MCF 10A (cell line): ENCODE results near the gene UBE2C. TPM values are rescaled to one million over a fixed set of nuclear protein-coding genes. Genes with fewer than 3 reads are reported as not detected.

Experiments used
- BruUV-seq: library from RNA; stranded (reverse); fragments of 400-500 nt; replicated peaks from 2 replicates; lab custom pipeline; 2021; lab: Mats Ljungman, UMichigan
- CTCF ChIA-PET: fragments of 300-600 bp; sonication (Branson Sonifier 250); formaldehyde crosslinking; extraction: SDS; loops from one replicate; lab custom pipeline; 2021; ENCODE audit warnings: antibody characterized with exemption, inconsistent platforms; lab: Yijun Ruan, JAX
- POLR2A ChIA-PET: fragments of 300-600, 350-650 bp; sonication (Branson Sonifier 250); formaldehyde crosslinking; extraction: SDS; loops from one replicate; lab custom pipeline; 2020; ENCODE audit warnings: antibody characterized with exemption, inconsistent platforms; lab: Yijun Ruan, JAX
- DNase-seq: peaks from one replicate; pipeline ENCODE4 v3.0.0-alpha.2; 2018; ENCODE audit not compliant: unreplicated experiment
- H3K27ac Mint-ChIP-seq: one replicate; pipeline ENCODE4 v1.8.0; 2022; ENCODE audit warnings: mild to moderate bottlenecking, low read depth, mixed read lengths; ENCODE audit not compliant: unreplicated experiment
- H3K27me3 Mint-ChIP-seq: one replicate; pipeline ENCODE4 v1.8.0; 2022; ENCODE audit warnings: mixed read lengths; ENCODE audit not compliant: insufficient read depth, unreplicated experiment
- H3K36me3 Mint-ChIP-seq: one replicate; pipeline ENCODE4 v1.8.0; 2022; ENCODE audit warnings: mild to moderate bottlenecking, moderate library complexity, mixed read lengths; ENCODE audit not compliant: insufficient read depth, unreplicated experiment
- H3K4me1 Mint-ChIP-seq: one replicate; pipeline ENCODE4 v1.8.0; 2022; ENCODE audit warnings: mixed read lengths; ENCODE audit not compliant: insufficient read depth, unreplicated experiment
- H3K4me3 Mint-ChIP-seq: one replicate; pipeline ENCODE4 v1.8.0; 2022; ENCODE audit warnings: mild to moderate bottlenecking, moderate library complexity, mixed read lengths; ENCODE audit not compliant: unreplicated experiment
- H3K9me3 Mint-ChIP-seq: one replicate; pipeline ENCODE4 v1.8.0; 2022; ENCODE audit warnings: mixed read lengths; ENCODE audit not compliant: unreplicated experiment
- intact Hi-C: fragments of 100-400 bp; cut with micrococcal nuclease; formaldehyde crosslinking; loops from 2 replicates; pipeline ENCODE4 v1.14.1; 2022
- total RNA-seq: library from RNA; stranded (reverse); gene quantifications from 2 replicates; pipeline ENCODE4 v1.2.3, GENCODE V29; 2022
- TF ChIP-seq, protein P1 (sequence below): fragments of 200-600 bp; IDR thresholded peaks from one replicate; pipeline ENCODE4 v1.8.0; 2022; ENCODE audit warnings: antibody characterized with exemption, mild to moderate bottlenecking; ENCODE audit not compliant: unreplicated experiment

UBE2C gene
- total RNA-seq, 1 experiment from 2014 or later, result 107 TPM

DNA sequence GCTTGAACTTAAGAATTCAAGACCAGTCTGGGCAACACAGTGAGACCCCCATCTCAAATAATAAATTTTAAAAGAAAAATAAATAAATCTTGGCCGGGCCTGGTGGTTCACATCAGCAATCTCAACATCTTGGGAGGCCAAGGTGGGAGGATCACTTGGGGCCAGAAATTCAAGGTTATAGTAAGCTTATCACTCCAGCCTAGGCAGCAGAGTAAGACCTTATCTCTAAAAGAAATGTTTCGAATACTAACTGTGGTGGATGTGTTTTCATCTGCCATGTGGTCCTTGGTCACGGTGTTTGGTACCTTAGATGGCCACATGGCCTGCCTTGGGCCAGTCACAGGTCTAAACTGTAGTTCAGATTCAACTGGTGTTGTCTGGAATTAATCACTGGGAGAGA is 5.8 kb downstream of the UBE2C start:
- Mint-ChIP-seq H3K27me3 (peaks cover 10% of the 10 kb centered on the region), H3K36me3 (no peaks in the 10 kb centered on the region), H3K9me3 (no peaks in the 10 kb centered on the region), H3K4me1 (peaks cover 30% of the 10 kb centered on the region), H3K4me3 (no peak overlapping the region), H3K27ac (no peak overlapping the region)
- intact Hi-C loops, result no loop called here
- POLR2A ChIA-PET, result interaction anchor here (1.0 to 3.6 kb wide), 4 partner anchors 13 to 757 kb away, joined by 3 to 21 read pairs (median 4); partner anchors contain the start of genes PCIF1 and SNX21
- BruUV-seq, result no TSS peak
- CTCF ChIA-PET, result interaction anchor here (0.6 to 0.7 kb wide), 2 partner anchors 500 to 605 kb away, joined by 3 read pairs; no protein-coding TSS in a partner anchor
- TF ChIP-seq, protein P1, sequence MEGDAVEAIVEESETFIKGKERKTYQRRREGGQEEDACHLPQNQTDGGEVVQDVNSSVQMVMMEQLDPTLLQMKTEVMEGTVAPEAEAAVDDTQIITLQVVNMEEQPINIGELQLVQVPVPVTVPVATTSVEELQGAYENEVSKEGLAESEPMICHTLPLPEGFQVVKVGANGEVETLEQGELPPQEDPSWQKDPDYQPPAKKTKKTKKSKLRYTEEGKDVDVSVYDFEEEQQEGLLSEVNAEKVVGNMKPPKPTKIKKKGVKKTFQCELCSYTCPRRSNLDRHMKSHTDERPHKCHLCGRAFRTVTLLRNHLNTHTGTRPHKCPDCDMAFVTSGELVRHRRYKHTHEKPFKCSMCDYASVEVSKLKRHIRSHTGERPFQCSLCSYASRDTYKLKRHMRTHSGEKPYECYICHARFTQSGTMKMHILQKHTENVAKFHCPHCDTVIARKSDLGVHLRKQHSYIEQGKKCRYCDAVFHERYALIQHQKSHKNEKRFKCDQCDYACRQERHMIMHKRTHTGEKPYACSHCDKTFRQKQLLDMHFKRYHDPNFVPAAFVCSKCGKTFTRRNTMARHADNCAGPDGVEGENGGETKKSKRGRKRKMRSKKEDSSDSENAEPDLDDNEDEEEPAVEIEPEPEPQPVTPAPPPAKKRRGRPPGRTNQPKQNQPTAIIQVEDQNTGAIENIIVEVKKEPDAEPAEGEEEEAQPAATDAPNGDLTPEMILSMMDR, result no peak
- no peak for DNase-seq

DNA sequence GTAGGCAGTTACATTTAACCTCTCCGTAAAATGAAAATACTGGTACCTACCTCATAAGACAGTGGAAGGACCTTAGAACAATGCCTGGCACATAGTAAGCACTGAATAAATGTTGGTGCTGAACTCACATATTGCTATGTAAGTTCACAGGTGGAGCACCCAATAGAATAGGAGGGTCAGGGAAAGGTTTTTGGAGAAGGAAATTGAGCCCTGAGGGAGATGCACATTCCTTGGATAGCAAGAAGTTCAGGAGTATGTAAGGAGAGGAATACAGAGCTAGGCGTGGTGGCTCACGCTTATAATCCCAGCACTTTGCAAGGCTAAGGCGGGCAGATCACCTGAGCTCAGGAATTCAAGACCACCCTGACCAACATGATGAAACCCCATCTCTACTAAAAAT is 7.0 kb downstream of the UBE2C start:
- Mint-ChIP-seq H3K4me1 (peaks cover 24% of the 10 kb centered on the region), H3K36me3 (no peaks in the 10 kb centered on the region), H3K4me3 (no peak overlapping the region), H3K27me3 (peaks cover 10% of the 10 kb centered on the region), H3K27ac (no peak overlapping the region), H3K9me3 (no peaks in the 10 kb centered on the region)
- TF ChIP-seq, protein P1, result no peak
- DNase-seq, result no peak
- intact Hi-C loops, result no loop called here
- ChIA-PET POLR2A (interaction anchor here (1.1 to 3.6 kb wide), 3 partner anchors 14 to 759 kb away, joined by 3 to 21 read pairs (median 3); partner anchors contain the start of gene SNX21), CTCF (interaction anchor here (0.6 kb wide), 1 partner anchor 29 kb away, joined by 3 read pairs; no protein-coding TSS in a partner anchor)
- no TSS peak for BruUV-seq

DNA sequence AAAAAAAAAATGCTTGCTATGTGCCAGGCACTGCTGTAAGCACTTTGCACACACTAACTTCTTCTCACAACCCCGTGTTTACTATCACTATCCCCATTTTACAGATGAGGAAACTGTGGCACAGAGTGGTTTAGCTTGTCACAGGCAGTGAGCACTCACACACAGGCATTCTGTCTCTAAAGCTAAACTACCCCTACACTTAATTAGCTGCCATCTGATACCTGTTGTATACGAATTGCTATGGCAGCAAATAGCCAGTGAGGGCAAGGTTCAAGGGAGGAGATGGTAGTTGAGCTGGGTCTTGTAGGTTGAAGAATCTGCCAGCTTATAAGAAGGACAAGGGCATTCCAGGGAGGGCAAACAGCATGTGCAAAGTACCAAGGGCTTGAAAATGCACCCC is 9.5 kb downstream of the UBE2C start:
- intact Hi-C loops, result no loop called here
- TF ChIP-seq, protein P1, result no peak
- Mint-ChIP-seq H3K27me3 (peaks cover 10% of the 10 kb centered on the region), H3K9me3 (no peaks in the 10 kb centered on the region), H3K27ac (no peak overlapping the region), H3K4me3 (no peak overlapping the region), H3K4me1 (peaks cover 12% of the 10 kb centered on the region), H3K36me3 (no peaks in the 10 kb centered on the region)
- ChIA-PET POLR2A (interaction anchor here (0.7 to 1.9 kb wide), 3 partner anchors 12 to 113 kb away, joined by 3 to 9 read pairs (median 3); partner anchors contain the start of genes PCIF1 and SNX21), CTCF (interaction anchor here (0.6 to 1.6 kb wide), 6 partner anchors 8 to 141 kb away, joined by 3 to 10 read pairs (median 3); no protein-coding TSS in a partner anchor)
- BruUV-seq, result no TSS peak
- DNase-seq, result no peak

DNA sequence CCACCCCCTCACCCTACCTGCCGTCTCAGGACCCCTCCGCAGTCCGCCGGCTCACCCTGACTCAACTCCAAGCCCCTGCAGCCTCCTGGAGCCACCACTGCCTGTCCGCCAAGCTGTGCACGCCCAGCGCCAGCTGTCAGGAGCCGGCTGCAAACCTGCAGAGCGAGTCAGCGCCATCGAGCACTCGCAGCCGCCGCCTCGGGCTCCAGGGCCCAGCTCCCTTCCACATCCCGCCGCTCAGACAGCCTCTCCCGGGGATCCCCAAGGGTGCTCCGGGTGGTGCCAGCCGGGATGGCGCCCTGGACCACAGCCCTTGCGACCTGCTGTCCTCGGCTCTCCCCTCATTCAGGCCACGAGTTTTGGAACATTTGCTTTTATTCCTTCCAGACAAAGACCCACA is 10.4 kb downstream of the UBE2C start:
- intact Hi-C loops, result no loop called here
- H3K27ac Mint-ChIP-seq, result no peak overlapping the region
- DNase-seq, result no peak
- TF ChIP-seq, protein P1, result no peak
- no peaks in the 10 kb centered on the region for H3K9me3 Mint-ChIP-seq
- H3K4me1 Mint-ChIP-seq, result peaks cover 7% of the 10 kb centered on the region
- BruUV-seq, result no TSS peak
- no peak overlapping the region for H3K4me3 Mint-ChIP-seq
- ChIA-PET POLR2A (interaction anchor here (1.4 to 1.9 kb wide), 2 partner anchors 11 to 112 kb away, joined by 3 to 9 read pairs; partner anchors contain the start of genes PCIF1 and SNX21), CTCF (interaction anchor here (0.6 to 1.6 kb wide), 5 partner anchors 9 to 348 kb away, joined by 3 to 10 read pairs (median 3); no protein-coding TSS in a partner anchor)
- H3K36me3 Mint-ChIP-seq, result no peaks in the 10 kb centered on the region
- H3K27me3 Mint-ChIP-seq, result peaks cover 10% of the 10 kb centered on the region
